AG09309 (cell line): ENCODE measurements around the gene ANKMY2.
A peak's percentile ranks its signal among the peaks of the same experiment; 100 is the strongest.

Experiments used
- DNase-seq: peaks from one replicate; pipeline ENCODE4 v3.0.0-alpha.2; 2010; ENCODE audit warnings: low read depth
- H3K4me3 ChIP-seq: 2 replicates; pipeline ENCODE4 v1.5.1; 2011; ENCODE audit warnings: mild to moderate bottlenecking, low read depth, low read length, moderate library complexity; ENCODE audit not compliant: control insufficient read depth
- TF ChIP-seq, protein P1 (sequence below): IDR thresholded peaks from 2 replicates; pipeline ENCODE4 v1.5.1; 2011; ENCODE audit warnings: mild to moderate bottlenecking, low read depth, low read length, inconsistent platforms; ENCODE audit not compliant: insufficient read depth, control insufficient read depth; ENCODE audit errors: missing control alignments

ANKMY2 gene

GRCh38 chr7:16645593-16646471 lies at the start of gene ANKMY2, which contains the start of gene BZW2:
ANKMY2 (minus strand) TSS chr7:16645754; CDS start chr7:16645573, 181 bp downstream.
BZW2 (plus strand) TSS chr7:16646181; CDS start chr7:16665444, 19,263 bp downstream.
- peak; percentile 87 for DNase-seq
- H3K4me3 ChIP-seq, result peak within 1 kb of the TSS; percentile 72
- TF ChIP-seq, protein P1, sequence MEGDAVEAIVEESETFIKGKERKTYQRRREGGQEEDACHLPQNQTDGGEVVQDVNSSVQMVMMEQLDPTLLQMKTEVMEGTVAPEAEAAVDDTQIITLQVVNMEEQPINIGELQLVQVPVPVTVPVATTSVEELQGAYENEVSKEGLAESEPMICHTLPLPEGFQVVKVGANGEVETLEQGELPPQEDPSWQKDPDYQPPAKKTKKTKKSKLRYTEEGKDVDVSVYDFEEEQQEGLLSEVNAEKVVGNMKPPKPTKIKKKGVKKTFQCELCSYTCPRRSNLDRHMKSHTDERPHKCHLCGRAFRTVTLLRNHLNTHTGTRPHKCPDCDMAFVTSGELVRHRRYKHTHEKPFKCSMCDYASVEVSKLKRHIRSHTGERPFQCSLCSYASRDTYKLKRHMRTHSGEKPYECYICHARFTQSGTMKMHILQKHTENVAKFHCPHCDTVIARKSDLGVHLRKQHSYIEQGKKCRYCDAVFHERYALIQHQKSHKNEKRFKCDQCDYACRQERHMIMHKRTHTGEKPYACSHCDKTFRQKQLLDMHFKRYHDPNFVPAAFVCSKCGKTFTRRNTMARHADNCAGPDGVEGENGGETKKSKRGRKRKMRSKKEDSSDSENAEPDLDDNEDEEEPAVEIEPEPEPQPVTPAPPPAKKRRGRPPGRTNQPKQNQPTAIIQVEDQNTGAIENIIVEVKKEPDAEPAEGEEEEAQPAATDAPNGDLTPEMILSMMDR, result no peak

GRCh38 chr7:16694806-16695205 lies 49.3 kb upstream of the ANKMY2 start:
- no peak overlapping the region for H3K4me3 ChIP-seq
- TF ChIP-seq, protein P1, result no peak
- no peak for DNase-seq

DNA sequence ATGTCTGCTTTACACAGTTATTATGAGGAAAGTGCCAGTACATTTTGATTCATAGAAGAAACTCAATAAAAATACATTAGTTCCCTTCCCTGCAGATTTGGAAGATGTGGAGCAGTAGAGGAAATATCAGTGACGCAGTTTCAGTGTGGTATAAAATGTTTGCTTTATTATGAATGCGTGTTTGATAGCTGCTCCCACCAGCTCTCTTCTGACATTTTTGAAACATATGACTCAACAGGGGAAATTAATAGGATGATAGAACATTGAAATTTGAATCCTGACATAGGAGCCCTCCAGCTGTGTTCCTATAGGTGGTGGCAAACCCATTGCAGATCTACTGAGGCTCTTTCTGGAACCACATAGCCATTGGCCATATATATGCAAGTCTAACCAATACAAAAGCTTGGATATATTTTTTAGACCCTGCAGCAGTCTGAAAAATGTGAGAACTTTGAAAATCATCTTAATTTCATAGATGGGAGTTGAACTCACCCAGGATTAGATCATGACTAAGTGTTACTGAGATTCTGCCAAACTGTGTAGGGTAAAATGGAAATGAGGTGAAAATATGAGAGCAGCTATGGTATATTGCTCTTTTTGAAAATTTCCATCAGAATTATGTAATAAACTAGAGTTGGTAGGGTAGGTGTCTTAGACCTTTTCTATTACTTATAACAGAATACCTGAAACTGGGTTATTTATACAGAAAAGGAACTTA lies 48.2 kb upstream of the ANKMY2 start:
- no peak for DNase-seq
- TF ChIP-seq, protein P1, result no peak
- no peak overlapping the region for H3K4me3 ChIP-seq

DNA sequence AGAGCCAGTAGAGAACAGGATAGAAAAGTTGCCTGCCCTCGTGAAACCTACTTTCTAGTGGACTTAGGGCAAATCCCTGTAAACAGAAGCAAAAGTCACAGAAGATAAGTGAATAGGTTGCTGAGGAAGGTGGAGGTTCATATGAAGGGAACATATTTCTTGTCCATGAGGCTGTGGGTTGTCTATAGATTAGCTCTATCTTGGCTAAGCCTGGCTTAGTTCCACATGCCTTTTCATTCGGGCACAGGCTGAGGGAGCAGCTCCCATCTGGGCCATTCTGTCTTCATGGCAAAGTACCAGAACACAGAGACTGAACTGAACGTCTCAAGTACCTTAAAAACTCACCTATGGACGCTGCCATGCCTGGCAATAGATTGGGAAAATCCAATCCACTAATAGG lies 45.7 kb upstream of the ANKMY2 start:
- TF ChIP-seq, protein P1, result no peak

GRCh38 chr7:16688249-16688648 lies 42.7 kb upstream of the ANKMY2 start:
- TF ChIP-seq, protein P1, result no peak
- H3K4me3 ChIP-seq, result no peak overlapping the region
- DNase-seq, result no peak

More for the DNA sequence above, 45.7 kb upstream of the ANKMY2 start:
- DNase-seq, result no peak
- H3K4me3 ChIP-seq, result no peak overlapping the region

DNA sequence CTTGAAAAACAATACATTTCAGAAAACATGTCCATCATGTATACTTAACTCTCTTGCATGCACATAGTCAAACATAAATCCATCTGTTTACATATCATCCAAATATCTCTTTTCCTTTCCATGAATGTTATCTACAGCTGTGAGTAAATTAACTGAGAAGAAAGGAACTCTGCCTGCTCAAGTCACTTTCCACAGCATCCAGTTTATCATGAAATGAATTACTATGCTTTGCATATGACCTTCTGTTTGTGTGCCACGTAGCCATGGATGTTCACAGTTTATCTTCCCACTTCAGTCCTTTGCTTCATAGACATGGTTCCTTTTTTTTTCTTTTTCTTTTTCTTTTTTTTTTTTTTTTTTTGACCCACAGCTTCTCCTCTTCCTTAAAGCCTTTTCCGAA lies 40.0 kb upstream of the ANKMY2 start:
- no peak overlapping the region for H3K4me3 ChIP-seq
- TF ChIP-seq, protein P1, result no peak
- no peak for DNase-seq
